ENCODE data around the gene NAA10.
A peak's percentile ranks its signal among the peaks of the same experiment; 100 is the strongest.

Gene NAA10

GRCh38 chrX:153971450-153972367 is 36.9 kb upstream of the NAA10 start, which contains the start of gene HCFC1 (continued):
- TF ChIP-seq, protein P1, sequence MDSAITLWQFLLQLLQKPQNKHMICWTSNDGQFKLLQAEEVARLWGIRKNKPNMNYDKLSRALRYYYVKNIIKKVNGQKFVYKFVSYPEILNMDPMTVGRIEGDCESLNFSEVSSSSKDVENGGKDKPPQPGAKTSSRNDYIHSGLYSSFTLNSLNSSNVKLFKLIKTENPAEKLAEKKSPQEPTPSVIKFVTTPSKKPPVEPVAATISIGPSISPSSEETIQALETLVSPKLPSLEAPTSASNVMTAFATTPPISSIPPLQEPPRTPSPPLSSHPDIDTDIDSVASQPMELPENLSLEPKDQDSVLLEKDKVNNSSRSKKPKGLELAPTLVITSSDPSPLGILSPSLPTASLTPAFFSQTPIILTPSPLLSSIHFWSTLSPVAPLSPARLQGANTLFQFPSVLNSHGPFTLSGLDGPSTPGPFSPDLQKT (IDR thresholded peaks at IDR 0.05; ENCODE audit: borderline replicate concordance, low read depth, low read length) = no peak; the same call in 1 of the 2 replicates
- TF ChIP-seq, protein P2, sequence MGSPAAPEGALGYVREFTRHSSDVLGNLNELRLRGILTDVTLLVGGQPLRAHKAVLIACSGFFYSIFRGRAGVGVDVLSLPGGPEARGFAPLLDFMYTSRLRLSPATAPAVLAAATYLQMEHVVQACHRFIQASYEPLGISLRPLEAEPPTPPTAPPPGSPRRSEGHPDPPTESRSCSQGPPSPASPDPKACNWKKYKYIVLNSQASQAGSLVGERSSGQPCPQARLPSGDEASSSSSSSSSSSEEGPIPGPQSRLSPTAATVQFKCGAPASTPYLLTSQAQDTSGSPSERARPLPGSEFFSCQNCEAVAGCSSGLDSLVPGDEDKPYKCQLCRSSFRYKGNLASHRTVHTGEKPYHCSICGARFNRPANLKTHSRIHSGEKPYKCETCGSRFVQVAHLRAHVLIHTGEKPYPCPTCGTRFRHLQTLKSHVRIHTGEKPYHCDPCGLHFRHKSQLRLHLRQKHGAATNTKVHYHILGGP (tag by site-specific recombination; IDR thresholded peaks at IDR 0.05) = no peak
- TF ChIP-seq ZNF658 (tag by site-specific recombination; IDR thresholded peaks at IDR 0.05) (no peak), IKZF3 (tag by site-specific recombination; IDR thresholded peaks at IDR 0.05) (peak; percentile 7; the same call in 1 of the 2 replicates), ZNF239 (tag by site-specific recombination; IDR thresholded peaks at IDR 0.05) (no peak), ZNF830 (tag by site-specific recombination; IDR thresholded peaks at IDR 0.05; ENCODE audit: low read depth) (no peak), ZNF366 (tag by site-specific recombination; conservative IDR thresholded peaks at IDR 0.05) (no peak), ZBTB48 (tag by site-specific recombination; IDR thresholded peaks at IDR 0.05) (no peak), ZNF501 (tag by site-specific recombination; IDR thresholded peaks at IDR 0.05) (peak; percentile 71; the same call in 1 of the 2 replicates), ZBTB17 (tag by site-specific recombination; IDR thresholded peaks at IDR 0.05) (peak; percentile 88), ZNF777 (tag by site-specific recombination; IDR thresholded peaks at IDR 0.05; ENCODE audit: borderline replicate concordance) (peak; percentile 63; the same call in 1 of the 2 replicates), ZNF423 (tag by site-specific recombination; IDR thresholded peaks at IDR 0.05) (peak; percentile 97), SETDB1 (IDR thresholded peaks at IDR 0.05; ENCODE audit: insufficient read length, low read length) (no peak), ZFHX2 (tag by site-specific recombination; conservative IDR thresholded peaks at IDR 0.05) (peak; percentile 93), KLF16 (tag by site-specific recombination; IDR thresholded peaks at IDR 0.05) (peak; percentile 70), ZBTB7A (tag by site-specific recombination; IDR thresholded peaks at IDR 0.05; ENCODE audit: low read depth) (no peak; the same call in 1 of the 2 replicates), ATF2 (tag by site-specific recombination; IDR thresholded peaks at IDR 0.05; ENCODE audit: low read depth) (peak; percentile 99), ZNF580 (tag by site-specific recombination; IDR thresholded peaks at IDR 0.05) (peak; percentile 66; the same call in 1 of the 2 replicates), BCL11A (tag by site-specific recombination; IDR thresholded peaks at IDR 0.05; ENCODE audit: low read depth) (no peak), HIC1 (tag by site-specific recombination; IDR thresholded peaks at IDR 0.05) (peak; percentile 85), ZNF701 (tag by site-specific recombination; IDR thresholded peaks at IDR 0.05) (peak; percentile 90), ZNF776 (tag by site-specific recombination; IDR thresholded peaks at IDR 0.05; ENCODE audit: borderline replicate concordance) (no peak), ZNF280D (tag by site-specific recombination; IDR thresholded peaks at IDR 0.05) (no peak), ZNF335 (tag by site-specific recombination; conservative IDR thresholded peaks at IDR 0.05) (peak; percentile 76; the same call in 1 of the 2 replicates)
- TF ChIP-seq, protein P3, sequence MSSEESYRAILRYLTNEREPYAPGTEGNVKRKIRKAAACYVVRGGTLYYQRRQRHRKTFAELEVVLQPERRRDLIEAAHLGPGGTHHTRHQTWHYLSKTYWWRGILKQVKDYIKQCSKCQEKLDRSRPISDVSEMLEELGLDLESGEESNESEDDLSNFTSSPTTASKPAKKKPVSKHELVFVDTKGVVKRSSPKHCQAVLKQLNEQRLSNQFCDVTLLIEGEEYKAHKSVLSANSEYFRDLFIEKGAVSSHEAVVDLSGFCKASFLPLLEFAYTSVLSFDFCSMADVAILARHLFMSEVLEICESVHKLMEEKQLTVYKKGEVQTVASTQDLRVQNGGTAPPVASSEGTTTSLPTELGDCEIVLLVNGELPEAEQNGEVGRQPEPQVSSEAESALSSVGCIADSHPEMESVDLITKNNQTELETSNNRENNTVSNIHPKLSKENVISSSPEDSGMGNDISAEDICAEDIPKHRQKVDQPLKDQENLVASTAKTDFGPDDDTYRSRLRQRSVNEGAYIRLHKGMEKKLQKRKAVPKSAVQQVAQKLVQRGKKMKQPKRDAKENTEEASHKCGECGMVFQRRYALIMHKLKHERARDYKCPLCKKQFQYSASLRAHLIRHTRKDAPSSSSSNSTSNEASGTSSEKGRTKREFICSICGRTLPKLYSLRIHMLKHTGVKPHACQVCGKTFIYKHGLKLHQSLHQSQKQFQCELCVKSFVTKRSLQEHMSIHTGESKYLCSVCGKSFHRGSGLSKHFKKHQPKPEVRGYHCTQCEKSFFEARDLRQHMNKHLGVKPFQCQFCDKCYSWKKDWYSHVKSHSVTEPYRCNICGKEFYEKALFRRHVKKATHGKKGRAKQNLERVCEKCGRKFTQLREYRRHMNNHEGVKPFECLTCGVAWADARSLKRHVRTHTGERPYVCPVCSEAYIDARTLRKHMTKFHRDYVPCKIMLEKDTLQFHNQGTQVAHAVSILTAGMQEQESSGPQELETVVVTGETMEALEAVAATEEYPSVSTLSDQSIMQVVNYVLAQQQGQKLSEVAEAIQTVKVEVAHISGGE (tag by site-specific recombination; conservative IDR thresholded peaks at IDR 0.05; ENCODE audit: low read depth) = no peak; the same call in 1 of the 2 replicates
